GM18498 (cell line): Measurements from ENCODE around the gene DLG1.
"Not testable (repeated sequence)": the region's sequence is repeated elsewhere in the genome, so short reads cannot be mapped to it uniquely, and the experiment has no call there.

Experiments used
- ATAC-seq: cut with Tn5 transposase; IDR thresholded peaks from one replicate; pipeline ENCODE4 v1.9.1; 2021; ENCODE audit warnings: mild to moderate bottlenecking, moderate library complexity; ENCODE audit not compliant: unreplicated experiment

DLG1 gene

DNA sequence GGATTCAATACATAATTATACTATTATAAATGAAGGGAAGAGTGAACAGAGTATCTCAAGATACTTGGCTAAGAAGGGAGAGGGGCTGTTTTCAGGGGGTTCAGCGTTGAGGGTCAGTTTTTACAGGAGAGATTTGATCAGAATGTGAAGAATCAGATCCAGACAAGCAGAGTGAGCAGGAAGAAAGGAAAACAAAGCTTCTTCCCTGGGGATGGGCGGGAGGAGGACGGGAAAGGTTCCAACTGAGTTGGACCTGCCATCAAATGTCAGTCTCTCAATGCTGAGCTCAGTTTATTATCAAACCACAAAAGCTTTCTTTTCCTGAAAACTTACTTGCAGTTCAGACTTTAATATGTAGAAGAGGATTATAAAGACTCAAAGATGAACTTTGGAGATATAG, 262.8 kb downstream of the DLG1 start:
- ATAC-seq: no peak

DNA sequence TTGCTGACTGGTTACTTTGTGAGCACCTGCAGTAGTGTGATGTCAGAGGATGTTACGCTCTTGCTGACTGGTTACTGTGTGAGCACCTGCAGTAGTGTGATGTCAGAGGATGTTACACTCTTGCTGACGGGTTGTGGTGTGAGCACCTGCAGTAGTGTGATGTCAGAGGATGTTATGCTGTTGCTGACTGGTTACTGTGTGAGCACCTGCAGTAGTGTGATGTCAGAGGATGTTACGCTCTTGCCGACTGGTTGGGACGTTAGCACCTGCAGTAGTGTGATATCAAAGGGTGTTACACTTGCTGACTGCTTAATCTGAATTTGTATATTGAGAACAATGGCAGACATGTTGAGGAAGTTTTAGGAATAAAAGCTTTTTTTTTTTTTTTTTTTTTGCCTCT, 263.6 kb downstream of the DLG1 start:
- not testable (repeated sequence) for ATAC-seq

DNA sequence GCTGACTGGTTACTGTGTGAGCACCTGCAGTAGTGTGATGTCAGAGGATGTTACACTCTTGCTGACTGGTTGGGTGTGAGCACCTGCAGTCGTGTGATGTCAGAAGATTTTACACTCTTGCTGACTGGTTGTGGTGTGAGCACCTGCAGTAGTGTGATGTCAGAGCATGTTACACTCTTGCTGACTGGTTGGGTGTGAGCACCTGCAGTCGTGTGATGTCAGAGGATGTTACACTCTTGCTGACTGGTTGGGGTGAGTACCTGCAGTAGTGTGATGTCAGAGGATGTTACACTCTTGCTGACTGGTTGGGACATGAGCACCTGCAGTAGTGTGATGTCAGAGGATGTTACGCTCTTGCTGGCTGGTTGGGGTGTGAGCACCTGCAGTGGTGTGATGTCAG, 264.6 kb downstream of the DLG1 start:
- not testable (repeated sequence) for ATAC-seq

DNA sequence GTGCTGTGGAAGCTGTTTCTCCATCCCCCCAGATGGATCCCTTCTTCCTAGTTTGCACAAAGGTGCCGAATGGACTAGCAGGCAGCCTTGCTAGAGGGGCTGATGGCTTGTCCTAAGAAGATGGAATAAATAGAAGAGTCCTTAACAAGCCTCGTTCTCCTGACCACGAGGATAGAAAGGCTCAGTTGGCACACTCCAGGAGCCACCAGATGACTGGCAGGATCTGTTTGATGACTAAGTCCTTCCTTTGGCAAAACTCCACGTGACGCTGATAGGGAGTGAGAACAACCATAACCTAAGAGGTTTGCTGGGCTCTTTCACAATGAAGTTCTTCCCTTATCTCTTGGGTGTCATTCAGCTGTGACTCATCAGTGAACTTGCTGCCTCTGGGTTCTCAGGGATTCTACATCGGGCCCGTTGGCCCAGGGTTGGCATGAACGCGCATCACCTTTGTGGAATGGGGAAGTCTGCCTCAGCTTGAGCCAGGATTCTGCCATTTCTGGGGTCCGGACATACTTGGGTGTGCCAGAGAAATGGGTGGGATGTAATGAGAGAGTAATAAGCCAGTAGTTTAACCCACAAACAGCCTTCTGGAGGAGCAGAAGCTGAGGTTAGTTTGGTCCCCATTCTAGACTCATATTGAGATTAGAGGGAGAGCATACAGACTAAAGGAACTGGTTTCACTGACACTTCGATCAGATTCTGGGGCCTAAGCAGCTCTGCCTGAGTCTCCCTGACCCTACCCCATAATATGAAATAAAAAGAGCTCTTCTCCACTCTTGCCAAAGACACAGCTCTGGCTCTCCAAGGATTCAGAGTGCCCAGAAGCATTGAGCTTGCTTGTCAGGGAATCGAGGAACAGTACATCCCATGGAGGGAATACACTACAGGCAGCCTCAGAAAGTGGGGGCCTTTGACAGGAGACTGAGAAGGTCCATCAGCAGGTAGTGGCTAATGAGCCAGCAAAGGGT, 266.8 kb downstream of the DLG1 start:
- ATAC-seq: no peak

DNA sequence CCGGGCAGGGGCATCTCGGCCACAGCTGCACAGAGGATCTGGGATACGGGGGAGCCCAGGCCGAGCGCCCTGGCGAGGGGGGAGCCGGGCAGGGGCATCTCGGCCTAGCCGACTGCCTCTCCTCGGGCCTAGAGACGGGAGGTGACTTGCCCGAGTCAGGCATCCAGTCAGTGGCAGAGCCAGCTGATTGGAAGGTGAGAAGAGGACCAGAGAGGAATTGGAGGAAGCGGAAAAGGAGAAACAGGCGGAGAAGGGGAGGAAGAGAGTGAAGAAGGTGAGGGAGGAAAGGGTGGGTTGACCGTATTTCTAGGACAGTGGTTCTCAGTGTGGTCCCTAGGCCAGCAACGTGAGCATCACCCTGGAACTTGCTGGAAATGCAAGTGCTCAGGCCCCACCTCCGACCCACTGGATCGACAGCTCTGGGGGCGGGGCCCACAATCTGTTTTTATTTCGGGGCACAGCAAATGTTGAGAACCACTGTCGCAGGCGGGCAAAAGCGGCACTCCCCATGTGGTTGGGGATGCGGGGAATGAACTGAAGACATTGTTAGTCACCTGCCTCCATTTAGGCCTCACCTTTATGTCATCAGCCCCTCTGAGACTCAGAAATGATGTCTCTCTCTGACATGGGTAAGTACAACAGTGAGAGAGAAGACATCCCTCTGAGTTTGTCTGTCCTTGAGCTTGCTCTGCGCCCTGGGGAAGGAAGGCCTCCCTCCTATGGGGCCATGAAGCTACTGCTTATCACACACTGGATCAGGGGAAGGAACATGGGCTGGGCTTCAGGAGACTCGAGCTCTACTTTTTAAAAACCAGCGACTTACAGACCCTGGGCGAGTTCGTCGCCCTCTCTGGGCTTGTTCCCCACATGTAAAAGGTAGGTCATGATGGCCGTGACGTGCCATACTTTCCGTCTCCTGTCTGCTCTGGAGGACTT, 267.8 kb downstream of the DLG1 start:
- no peak for ATAC-seq

DNA sequence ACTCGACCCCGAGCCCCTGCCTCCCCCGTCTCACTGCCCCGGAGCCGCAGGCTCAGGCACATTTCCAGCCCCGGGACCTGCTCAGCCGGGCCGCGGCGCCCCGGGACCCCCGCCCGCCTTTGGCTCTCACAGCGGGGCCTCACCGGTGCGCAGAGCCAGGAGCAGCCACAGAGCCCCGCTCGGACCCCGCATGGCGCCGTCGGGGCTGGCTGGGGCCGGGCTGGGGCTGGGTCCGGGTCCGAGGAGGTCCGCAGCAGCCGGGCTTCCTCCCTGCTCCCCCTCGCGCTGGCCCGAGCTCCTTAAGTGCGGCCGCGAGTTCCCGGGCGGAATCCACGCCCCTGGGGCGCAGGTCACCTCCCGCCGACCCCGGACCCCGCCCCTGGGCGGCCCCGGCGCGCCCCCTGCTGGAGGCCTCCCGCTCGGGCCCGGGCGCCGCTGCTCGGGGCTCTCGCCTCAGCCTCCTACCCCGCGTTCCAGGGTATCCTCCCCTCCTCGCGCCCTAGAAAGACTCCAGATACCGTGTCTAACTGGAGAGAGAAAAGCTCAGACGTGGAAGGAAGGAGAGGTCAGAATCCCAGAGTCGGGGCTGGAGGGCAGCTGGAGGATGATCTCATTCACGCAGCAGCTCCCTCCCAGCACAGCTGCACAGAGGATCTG, 268.8 kb downstream of the DLG1 start, which contains the start of gene MELTF:
Gene MELTF, minus strand, starts transcription at position 307 of the 657 bp plus-strand sequence. Its CDS starts 115 bp downstream, at position 192.
- peak; percentile 84 for ATAC-seq

DNA sequence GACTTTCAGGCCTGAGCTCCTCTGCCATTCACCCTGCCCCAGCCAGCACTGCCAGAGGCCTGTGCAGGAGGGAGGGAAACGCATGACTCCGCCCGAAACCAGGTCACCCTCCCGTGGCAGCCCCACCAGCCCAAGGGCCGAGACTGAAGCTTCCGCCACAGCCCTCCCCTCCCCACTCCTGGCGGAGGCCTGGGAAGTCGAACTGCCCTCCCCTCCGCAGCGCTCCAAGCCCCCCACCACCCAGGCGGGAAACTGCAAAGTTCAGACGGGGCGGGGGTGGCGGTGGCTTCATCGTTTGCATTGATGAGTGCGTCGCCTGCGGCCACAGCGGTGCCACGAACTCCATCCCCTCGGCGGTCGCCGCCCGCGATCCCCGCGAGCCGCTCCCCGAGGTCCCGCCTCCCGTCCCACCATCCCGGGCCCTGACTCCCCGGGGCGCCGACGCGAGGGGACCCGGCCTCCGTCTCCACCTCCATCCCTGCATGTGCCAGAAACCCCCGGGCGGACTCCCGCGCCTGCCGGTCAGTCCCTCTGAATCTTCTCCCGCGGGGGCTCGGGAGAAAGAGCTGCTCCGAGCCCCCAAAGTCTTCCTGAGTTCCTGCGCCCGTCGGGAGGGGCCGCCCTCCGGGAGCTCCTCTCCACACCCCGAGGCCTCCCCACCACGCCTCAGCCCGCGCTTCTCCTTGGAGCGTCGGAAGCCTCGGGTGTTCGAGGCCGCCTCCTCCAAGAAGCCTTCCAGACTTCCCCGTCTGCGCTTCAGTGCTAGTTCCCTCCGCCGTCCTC, 269.5 kb downstream of the DLG1 start:
- peak; percentile 39 for ATAC-seq

DNA sequence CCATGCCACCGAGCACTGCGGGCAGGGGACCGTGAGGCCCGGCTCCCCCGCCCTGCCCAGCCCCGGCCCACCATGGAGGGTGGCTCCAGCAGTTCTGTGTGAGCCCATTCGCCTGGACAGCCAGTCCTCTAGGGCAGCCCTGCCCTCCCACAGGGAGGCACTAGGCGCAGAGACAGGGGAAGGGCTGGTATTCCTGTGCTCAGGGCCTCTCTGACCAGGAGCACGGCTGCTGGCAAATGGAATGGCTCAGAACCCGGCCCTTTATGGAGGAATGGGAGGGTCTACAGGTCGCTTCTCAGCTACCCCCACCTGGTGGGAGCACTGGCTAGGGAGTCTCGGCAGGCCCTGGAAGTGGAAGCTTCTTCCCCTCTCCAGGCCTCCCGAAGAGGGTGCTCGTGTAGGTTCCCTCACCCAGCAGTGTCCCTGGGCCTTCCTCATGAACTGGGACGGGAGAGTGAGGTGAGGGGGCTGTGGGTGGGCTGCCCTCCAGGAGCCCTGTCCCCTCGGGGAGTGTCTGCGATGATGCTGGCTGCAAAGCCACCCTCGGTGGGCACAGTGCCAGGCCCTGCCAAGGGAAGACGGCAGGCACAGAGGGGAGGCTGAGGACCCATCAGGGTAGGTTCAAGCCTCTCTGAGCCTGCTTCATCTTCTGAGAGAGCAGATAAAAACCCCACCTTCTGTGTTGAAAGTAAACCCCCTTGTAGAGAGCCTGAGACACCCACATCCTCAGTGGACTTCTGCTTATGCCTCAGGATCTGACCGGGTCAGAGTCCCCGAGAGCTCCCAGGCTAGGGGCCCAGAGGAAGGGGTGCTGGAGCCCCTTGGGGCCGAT, 270.3 kb downstream of the DLG1 start:
- no peak for ATAC-seq

DNA sequence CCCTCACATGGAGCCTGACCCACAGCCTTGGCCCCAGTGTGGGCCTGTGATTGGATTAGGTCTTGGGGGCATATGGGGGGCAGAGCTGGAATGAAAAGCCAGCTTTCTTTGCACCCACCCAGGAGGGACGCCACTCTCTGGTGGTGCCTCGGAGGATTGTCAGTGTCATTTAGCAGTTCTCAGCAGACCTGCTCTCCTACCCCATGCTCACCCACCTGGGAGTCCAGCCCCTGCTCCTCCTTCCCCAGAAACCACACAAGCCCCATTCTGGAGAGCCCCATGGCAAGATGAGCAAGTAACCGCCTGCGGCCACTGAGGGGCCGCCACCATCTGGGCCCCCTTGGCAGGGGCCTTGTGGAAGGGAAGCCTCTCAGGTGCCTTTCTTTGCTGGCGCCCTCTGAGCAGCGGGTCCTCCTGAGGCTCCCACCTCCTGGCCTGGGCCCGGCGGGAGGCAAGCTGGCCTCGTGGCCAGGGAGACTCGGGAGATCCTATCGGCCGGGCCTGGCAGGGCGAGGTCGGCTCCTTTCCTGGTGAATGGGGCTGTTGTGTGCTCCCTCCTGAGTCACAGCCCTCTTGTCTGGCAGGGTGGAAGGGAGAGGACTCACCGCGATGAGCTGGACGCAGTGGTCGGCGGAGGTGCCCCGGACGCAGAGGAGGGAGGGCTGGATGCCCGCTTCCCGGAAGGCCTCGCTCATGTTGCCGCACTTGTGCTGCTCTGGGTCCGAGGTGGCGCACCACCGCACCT, 271.1 kb downstream of the DLG1 start:
- ATAC-seq: no peak

DNA sequence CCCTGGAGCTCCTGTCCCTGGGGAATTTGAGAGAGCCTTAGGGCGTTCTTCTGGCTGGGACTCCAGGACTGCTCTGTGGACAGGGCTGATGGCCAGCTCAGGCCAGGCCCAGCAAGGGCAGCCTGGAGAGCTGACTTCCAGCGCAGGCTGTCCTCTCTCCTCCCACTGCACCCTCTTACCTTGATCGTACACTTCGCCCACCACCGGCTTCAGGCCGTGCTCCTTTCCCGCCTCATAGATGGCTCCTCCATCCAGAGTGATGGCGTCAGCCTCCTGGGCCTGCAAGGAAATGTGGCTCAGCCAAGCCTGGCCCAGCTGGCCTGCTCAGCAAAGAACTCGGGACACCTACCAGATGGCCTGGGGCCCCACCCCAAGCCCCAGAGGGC, 271.9 kb downstream of the DLG1 start:
- ATAC-seq: no peak

DNA sequence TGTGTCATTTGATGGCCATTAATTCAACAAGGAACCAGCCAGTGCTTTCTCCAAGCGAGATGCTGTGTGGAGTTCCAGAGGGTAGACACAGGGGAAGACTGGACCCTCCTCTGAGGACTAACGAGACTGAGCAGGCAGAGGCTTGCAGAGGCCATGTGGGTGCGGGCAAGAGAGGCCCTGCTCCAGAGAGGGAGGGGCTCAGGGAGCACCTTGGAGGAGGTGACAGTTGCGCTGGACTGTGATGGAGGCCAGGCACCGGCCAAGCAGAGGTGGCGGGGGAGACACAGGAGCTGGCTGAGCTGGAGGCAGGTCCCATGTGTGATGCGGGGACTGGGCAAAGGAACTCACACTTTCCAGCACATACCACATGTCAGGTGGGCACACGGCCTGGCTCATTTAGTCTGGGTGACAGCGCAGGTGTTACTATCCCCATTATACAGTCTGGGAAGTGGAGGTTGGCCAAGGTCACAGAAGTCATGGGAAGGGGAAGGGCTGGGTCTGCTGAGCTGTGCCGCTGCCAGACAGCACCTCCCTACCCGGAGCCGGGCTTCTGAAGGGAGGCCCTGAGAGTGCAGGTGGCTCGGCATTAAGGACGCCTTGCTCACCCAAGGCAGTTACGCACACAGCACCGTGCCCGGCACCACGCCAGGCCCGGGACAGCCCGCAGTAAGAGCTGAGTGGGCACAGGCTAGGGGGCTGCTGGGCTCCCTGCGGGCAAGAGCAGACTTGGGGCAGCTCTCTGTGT, 272.5 kb downstream of the DLG1 start:
- ATAC-seq: no peak

DNA sequence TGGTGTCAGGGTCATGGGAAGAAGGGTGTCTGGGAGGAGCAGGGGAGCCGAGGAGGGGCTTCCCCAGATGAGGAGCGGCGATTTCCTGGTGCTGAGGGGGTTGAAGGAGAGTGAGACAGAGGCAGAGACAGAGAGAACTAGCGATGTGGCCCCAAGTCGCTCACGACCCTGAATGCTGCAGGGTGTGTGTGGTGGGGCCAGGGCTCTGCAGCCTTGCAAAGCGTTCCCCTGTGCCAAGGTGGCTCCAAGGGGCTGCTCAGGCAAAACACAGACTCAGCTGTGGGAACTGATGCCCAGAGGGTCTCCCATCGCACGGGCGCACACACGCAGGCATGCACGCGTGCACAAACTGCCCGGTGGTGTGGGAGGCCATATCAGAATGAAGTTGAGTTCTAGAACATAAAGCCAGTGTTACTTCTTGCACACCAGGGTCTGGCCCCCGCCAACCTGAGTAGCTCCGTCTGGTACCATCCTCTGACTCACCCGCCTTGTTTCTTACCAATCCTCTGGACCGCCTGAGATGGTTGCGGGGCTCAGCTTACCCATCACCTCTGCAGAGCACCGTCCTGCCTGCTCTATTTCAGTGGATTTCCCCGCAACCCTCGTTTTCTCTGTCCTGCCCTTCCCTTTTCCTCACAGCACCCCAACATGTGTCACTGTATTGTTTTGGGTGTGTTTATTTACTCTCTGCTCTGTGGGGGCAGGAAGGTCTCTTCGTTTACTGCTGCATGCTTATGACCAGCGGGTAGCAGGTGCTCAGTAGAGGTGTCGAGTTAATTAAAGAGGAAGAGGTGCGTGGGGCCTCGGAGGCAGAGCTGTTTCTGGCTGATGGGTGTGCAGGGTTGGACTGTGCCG, 273.3 kb downstream of the DLG1 start:
- ATAC-seq: no peak

DNA sequence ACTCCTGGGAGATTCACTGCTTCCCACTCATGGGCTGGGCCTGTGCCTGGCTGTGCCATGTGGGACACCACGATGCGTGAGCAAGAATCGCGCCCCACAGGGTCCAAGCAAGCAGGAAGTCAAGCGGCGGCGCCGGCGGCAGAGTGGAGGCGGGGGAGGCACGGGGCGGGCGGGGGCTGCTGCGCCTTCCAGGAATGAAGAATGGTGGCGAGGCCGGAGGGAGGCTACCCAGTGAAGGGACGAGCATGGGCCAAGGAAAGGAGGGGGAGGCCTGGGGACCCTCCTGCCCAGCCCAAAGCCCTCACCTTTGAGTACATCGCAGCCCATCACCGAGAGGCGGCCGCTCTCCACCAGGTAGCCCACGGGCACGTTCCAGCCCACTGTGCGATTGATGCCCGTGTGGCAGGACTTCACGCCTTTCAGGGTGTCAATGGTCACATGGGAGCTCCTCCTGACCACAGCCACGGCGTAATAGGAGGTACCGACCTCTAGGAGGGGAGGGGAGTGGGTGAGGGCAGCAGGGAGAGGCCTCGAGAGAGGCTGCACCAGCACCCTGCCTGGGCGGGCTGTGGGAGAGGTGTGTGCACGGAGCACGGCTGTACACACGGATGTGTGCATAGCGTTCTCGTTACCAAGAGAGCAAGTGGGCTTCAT, 274.3 kb downstream of the DLG1 start:
- ATAC-seq: no peak

DNA sequence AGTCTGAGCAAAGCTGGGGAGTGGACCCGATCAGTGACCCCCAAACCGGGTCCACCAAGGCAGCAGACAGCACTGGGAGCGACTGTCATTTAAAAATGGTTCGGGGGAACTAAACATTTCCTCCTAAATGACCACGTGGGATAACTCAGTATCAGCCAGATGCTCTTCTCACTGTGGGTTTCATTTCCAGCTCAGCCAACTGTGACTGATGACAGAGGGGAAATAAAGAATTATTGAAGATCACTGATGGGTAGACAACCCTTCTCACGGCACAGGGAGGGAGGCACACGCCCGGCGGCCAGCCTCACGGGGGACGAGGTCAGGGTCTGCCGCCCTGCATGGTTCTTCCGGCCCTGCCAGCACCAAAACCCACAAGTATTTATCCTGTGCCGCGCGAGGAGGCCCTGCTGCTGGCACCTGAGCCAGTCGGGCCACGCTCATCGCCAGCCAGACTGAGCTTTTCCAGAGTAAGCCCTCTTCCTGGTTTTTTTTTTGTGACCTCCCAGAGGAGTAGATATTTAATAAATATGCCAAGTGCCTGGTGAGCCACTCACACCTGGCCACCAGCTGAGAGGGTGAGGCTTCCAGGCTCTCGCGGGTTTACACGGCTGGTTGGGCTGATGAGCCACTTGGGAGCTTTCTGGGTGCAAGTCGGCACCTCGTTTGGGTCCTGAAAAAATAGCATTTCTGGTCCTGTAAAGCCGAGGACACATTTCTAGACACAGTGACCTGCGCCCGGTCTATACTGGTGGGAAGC, 275.0 kb downstream of the DLG1 start:
- peak; percentile 68 for ATAC-seq

DNA sequence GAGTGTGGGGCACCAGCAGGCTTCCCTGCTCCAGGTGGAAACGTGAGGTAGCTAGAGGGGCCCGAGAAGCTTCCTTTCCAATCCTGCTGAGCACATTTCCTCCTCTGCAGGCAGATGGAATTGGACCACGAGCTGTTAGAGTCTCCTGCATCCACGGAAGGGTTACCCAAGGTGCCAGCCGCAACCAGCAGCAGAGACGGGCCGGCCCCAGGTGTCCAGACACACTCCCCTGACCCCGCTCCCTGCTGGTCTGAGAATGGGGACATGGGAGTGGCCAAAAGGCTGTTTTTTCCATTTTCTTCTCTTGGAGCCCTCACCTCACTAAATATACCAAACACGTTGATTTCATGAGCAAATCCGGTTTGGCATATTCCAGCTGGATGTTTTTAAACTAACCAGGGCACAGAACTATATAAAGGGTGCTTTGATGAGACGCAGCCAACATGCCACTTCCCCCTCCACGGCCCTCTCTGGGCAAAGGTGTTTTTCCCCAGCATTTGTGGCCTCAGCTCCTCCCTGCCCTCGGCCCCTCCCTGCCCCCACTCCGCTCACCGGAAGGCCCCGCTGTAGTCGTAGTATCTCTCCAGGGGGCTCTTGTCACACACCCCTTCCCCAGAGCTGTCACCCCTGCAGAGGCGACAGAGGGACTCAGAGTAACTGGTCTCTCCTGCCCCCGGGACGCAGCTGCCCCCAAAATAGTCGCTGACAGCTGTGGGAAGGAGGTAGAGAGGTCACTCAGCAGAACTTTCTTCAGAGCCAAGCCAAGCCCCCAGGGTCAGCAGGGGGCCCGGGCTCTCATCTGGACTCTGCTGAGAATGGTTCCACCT, 275.8 kb downstream of the DLG1 start:
- peak; percentile 24 for ATAC-seq
